Measurements from ENCODE around the gene ANXA8. TPM values are rescaled to one million over a fixed set of nuclear protein-coding genes. Genes with fewer than 3 reads are reported as not detected.
"Not testable (repeated sequence)": the region's sequence is repeated elsewhere in the genome, so short reads cannot be mapped to it uniquely, and the experiment has no call there.

The ANXA8 gene
- total RNA-seq, 1 donor from 2014 or later = 1.0 TPM

GRCh38 chr10:47457528-47457820 is 26.4 kb downstream of the ANXA8 start:
- H3K4me1 ChIP-seq (ENCODE audit: insufficient read depth, low read length) = peaks cover 12% of the 10 kb centered on the region
- H3K27me3 Mint-ChIP-seq (ENCODE audit: low read depth, unreplicated experiment) = peaks cover 17% of the 10 kb centered on the region
- DNase-seq (ENCODE audit: low read depth) = no peak
- H3K4me2 ChIP-seq (ENCODE audit: low read length) = no peak overlapping the region
- H2AFZ ChIP-seq (ENCODE audit: low read depth, low read length) = no peak overlapping the region
- H3K4me1 Mint-ChIP-seq (ENCODE audit: low read depth, unreplicated experiment) = peaks cover 19% of the 10 kb centered on the region
- H3K27ac ChIP-seq (ENCODE audit: low read depth, low read length) = no peak overlapping the region
- H3K27me3 ChIP-seq (ENCODE audit: insufficient read depth, low read length) = no peaks in the 10 kb centered on the region
- H3K36me3 Mint-ChIP-seq (ENCODE audit: low read depth, unreplicated experiment) = no peaks in the 10 kb centered on the region
- TF ChIP-seq EZH2 (IDR thresholded peaks at IDR 0.05; ENCODE audit: insufficient read depth, low read length) = no peak
- no peak for TF ChIP-seq CTCF (IDR thresholded peaks at IDR 0.05; ENCODE audit: insufficient read depth, low read depth, low read length)
- H3K4me3 Mint-ChIP-seq (ENCODE audit: unreplicated experiment) = no peak overlapping the region
- no peaks in the 10 kb centered on the region for H4K20me1 ChIP-seq (ENCODE audit: insufficient read depth, low read length)
- no peaks in the 10 kb centered on the region for H3K9me3 ChIP-seq (ENCODE audit: insufficient read depth, low read depth, low read length)
- H3K9ac ChIP-seq (ENCODE audit: low read length) = no peak overlapping the region
- no peaks in the 10 kb centered on the region for H3K36me3 ChIP-seq (ENCODE audit: insufficient read depth, low read length)
- no peaks in the 10 kb centered on the region for H3K9me3 Mint-ChIP-seq (ENCODE audit: unreplicated experiment)
- no peak overlapping the region for H3K27ac Mint-ChIP-seq (ENCODE audit: unreplicated experiment)
- no peaks in the 10 kb centered on the region for H3K79me2 ChIP-seq (ENCODE audit: insufficient read depth, low read length)
- FAIRE-seq = no peak
- no peak overlapping the region for H3K4me3 ChIP-seq (ENCODE audit: insufficient read depth, low read depth, low read length)

- TF ChIP-seq EZH2 (IDR thresholded peaks at IDR 0.05; ENCODE audit: insufficient read depth, low read length) (no peak), CTCF (IDR thresholded peaks at IDR 0.05; ENCODE audit: insufficient read depth, low read depth, low read length) (no peak)
- peaks cover 22% of the 10 kb centered on the region for H3K4me1 Mint-ChIP-seq (ENCODE audit: low read depth, unreplicated experiment)
- Histone ChIP-seq H4K20me1 (ENCODE audit: insufficient read depth, low read length) (no peaks in the 10 kb centered on the region), H3K27me3 (ENCODE audit: insufficient read depth, low read length) (no peaks in the 10 kb centered on the region), H3K4me1 (ENCODE audit: insufficient read depth, low read length) (peaks cover 9% of the 10 kb centered on the region), H3K27ac (ENCODE audit: low read depth, low read length) (no peak overlapping the region), H3K36me3 (ENCODE audit: insufficient read depth, low read length) (no peaks in the 10 kb centered on the region), H2AFZ (ENCODE audit: low read depth, low read length) (no peak overlapping the region), H3K9ac (ENCODE audit: low read length) (no peak overlapping the region), H3K9me3 (ENCODE audit: insufficient read depth, low read depth, low read length) (no peaks in the 10 kb centered on the region), H3K79me2 (ENCODE audit: insufficient read depth, low read length) (no peaks in the 10 kb centered on the region), H3K4me3 (ENCODE audit: insufficient read depth, low read depth, low read length) (no peak overlapping the region), H3K4me2 (ENCODE audit: low read length) (no peak overlapping the region)
- no peak overlapping the region for H3K27ac Mint-ChIP-seq (ENCODE audit: unreplicated experiment)
- no peaks in the 10 kb centered on the region for H3K9me3 Mint-ChIP-seq (ENCODE audit: unreplicated experiment)
- no peak for DNase-seq (ENCODE audit: low read depth)
- H3K36me3 Mint-ChIP-seq (ENCODE audit: low read depth, unreplicated experiment) = no peaks in the 10 kb centered on the region
- no peak for FAIRE-seq
- peaks cover 19% of the 10 kb centered on the region for H3K27me3 Mint-ChIP-seq (ENCODE audit: low read depth, unreplicated experiment)
- H3K4me3 Mint-ChIP-seq (ENCODE audit: unreplicated experiment) = no peak overlapping the region
Measured at GRCh38 chr10:47456794-47457527, 27.0 kb downstream of the ANXA8 start.

GRCh38 chr10:47456079-47456785 is 27.7 kb downstream of the ANXA8 start:
- Histone ChIP-seq H3K9ac (ENCODE audit: low read length) (no peak overlapping the region), H3K27me3 (ENCODE audit: insufficient read depth, low read length) (no peaks in the 10 kb centered on the region), H4K20me1 (ENCODE audit: insufficient read depth, low read length) (no peaks in the 10 kb centered on the region), H2AFZ (ENCODE audit: low read depth, low read length) (no peak overlapping the region), H3K4me2 (ENCODE audit: low read length) (no peak overlapping the region), H3K9me3 (ENCODE audit: insufficient read depth, low read depth, low read length) (no peaks in the 10 kb centered on the region), H3K36me3 (ENCODE audit: insufficient read depth, low read length) (no peaks in the 10 kb centered on the region), H3K79me2 (ENCODE audit: insufficient read depth, low read length) (no peaks in the 10 kb centered on the region), H3K4me3 (ENCODE audit: insufficient read depth, low read depth, low read length) (no peak overlapping the region), H3K27ac (ENCODE audit: low read depth, low read length) (no peak overlapping the region), H3K4me1 (ENCODE audit: insufficient read depth, low read length) (peaks cover 8% of the 10 kb centered on the region)
- no peaks in the 10 kb centered on the region for H3K36me3 Mint-ChIP-seq (ENCODE audit: low read depth, unreplicated experiment)
- peaks cover 19% of the 10 kb centered on the region for H3K27me3 Mint-ChIP-seq (ENCODE audit: low read depth, unreplicated experiment)
- no peak for TF ChIP-seq EZH2 (IDR thresholded peaks at IDR 0.05; ENCODE audit: insufficient read depth, low read length)
- no peak for TF ChIP-seq CTCF (IDR thresholded peaks at IDR 0.05; ENCODE audit: insufficient read depth, low read depth, low read length)
- no peak for DNase-seq (ENCODE audit: low read depth)
- peaks cover 21% of the 10 kb centered on the region for H3K4me1 Mint-ChIP-seq (ENCODE audit: low read depth, unreplicated experiment)
- H3K9me3 Mint-ChIP-seq (ENCODE audit: unreplicated experiment) = no peaks in the 10 kb centered on the region
- FAIRE-seq = no peak
- no peak overlapping the region for H3K4me3 Mint-ChIP-seq (ENCODE audit: unreplicated experiment)
- H3K27ac Mint-ChIP-seq (ENCODE audit: unreplicated experiment) = no peak overlapping the region

GRCh38 chr10:47455350-47456078 is 28.4 kb downstream of the ANXA8 start:
- Mint-ChIP-seq H3K27me3 (ENCODE audit: low read depth, unreplicated experiment) (peaks cover 19% of the 10 kb centered on the region), H3K4me1 (ENCODE audit: low read depth, unreplicated experiment) (peaks cover 18% of the 10 kb centered on the region)
- H3K4me2 ChIP-seq (ENCODE audit: low read length); H3K27ac Mint-ChIP-seq (ENCODE audit: unreplicated experiment); FAIRE-seq; DNase-seq (ENCODE audit: low read depth); H3K9me3 ChIP-seq (ENCODE audit: insufficient read depth, low read depth, low read length); H3K9me3 Mint-ChIP-seq (ENCODE audit: unreplicated experiment); H2AFZ ChIP-seq (ENCODE audit: low read depth, low read length); H3K36me3 ChIP-seq (ENCODE audit: insufficient read depth, low read length); H3K4me3 ChIP-seq (ENCODE audit: insufficient read depth, low read depth, low read length); H3K27ac ChIP-seq (ENCODE audit: low read depth, low read length); H3K36me3 Mint-ChIP-seq (ENCODE audit: low read depth, unreplicated experiment); H3K4me1 ChIP-seq (ENCODE audit: insufficient read depth, low read length); H4K20me1 ChIP-seq (ENCODE audit: insufficient read depth, low read length); H3K4me3 Mint-ChIP-seq (ENCODE audit: unreplicated experiment); H3K9ac ChIP-seq (ENCODE audit: low read length); H3K79me2 ChIP-seq (ENCODE audit: insufficient read depth, low read length); H3K27me3 ChIP-seq (ENCODE audit: insufficient read depth, low read length): not testable (repeated sequence)
